ENCODE data around the gene C3orf33. TPM values are rescaled to one million over a fixed set of nuclear protein-coding genes. Genes with fewer than 3 reads are reported as not detected.
A peak's percentile ranks its signal among the peaks of the same experiment; 100 is the strongest.

Gene C3orf33
- total and polyA plus RNA-seq, 9 of the 15 experiments (the other 6 are each of a cell fraction or from before 2014, with no cell fraction given): 4.1 to 10.2 (median 6.0) TPM

DNA sequence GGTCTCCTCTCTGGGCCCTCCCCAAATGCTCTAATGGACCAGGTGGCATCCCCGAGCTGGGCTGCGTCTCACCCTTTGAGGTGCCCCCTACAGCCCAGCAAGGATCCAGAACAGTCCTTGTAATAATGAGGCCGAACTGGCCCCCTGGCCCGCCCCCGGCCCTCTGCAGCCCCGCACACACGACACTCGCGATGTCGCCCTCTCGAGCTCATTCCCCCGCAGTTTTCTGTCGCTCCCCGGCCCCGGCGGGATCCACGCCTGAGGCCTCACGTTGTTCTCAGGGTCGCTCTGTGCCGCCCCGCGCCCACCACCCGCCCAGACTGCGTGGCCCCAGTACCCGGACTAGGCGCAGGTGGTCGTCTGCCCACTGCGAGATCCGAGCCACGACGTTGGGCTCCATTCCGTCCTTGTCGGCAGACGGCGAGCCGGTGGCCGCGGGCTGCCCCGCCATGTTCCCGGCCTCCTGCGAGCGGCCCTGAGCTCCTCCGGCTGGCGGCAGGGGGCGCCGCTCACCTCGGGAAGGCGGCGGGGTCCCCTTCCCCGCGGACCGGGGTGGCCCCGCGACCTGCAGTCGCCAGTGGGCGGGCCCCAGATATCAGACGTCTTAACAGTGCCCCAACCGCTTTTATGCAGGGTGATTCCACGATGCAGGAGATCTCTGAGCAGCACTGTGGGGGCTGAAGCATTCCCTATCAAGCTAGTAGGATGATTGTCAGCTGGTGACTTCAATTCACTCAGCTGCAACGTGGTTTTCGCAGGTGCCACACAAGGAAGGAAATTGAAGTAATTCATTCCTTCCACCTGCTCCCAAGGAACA lies at the start of gene C3orf33 (continued):
- TF ChIP-seq, protein P1, sequence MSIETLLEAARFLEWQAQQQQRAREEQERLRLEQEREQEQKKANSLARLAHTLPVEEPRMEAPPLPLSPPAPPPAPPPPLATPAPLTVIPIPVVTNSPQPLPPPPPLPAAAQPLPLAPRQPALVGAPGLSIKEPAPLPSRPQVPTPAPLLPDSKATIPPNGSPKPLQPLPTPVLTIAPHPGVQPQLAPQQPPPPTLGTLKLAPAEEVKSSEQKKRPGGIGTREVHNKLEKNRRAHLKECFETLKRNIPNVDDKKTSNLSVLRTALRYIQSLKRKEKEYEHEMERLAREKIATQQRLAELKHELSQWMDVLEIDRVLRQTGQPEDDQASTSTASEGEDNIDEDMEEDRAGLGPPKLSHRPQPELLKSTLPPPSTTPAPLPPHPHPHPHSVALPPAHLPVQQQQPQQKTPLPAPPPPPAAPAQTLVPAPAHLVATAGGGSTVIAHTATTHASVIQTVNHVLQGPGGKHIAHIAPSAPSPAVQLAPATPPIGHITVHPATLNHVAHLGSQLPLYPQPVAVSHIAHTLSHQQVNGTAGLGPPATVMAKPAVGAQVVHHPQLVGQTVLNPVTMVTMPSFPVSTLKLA (conservative IDR thresholded peaks at IDR 0.05): peak; percentile 37 to 75; a peak in 2 of 4 replicates
- no peak for TF ChIP-seq PHB (CRISPR knock-in tag; IDR thresholded peaks at IDR 0.05)
- TF ChIP-seq JUN (IDR thresholded peaks at IDR 0.05; ENCODE audit: borderline replicate concordance, low read depth, low read length): no peak
- no peak for TF ChIP-seq JUN (CRISPR knock-in tag; IDR thresholded peaks at IDR 0.05; ENCODE audit: borderline replicate concordance)
- peak; percentile 51; the same call in 1 of the 2 replicates for TF ChIP-seq HNRNPL (IDR thresholded peaks at IDR 0.05; ENCODE audit: low read depth, low read length)
- TF ChIP-seq DDX20 (tag; IDR thresholded peaks at IDR 0.05; ENCODE audit: low read depth): no peak
- no peak for TF ChIP-seq ILK (tag; IDR thresholded peaks at IDR 0.05; ENCODE audit: borderline replicate concordance, low read depth)
- no peak for TF ChIP-seq KLF13 (tag; IDR thresholded peaks at IDR 0.05; ENCODE audit: borderline replicate concordance, low read depth)
- no peak for TF ChIP-seq PHB2 (IDR thresholded peaks at IDR 0.05; ENCODE audit: low read depth)
- peak; percentile 82 for TF ChIP-seq ZNF24 (IDR thresholded peaks at IDR 0.05)
- TF ChIP-seq ZNF592 (IDR thresholded peaks at IDR 0.05): peak; percentile 68
- no peak for TF ChIP-seq SNAPC5 (CRISPR knock-in tag; IDR thresholded peaks at IDR 0.05)
- no peak for TF ChIP-seq IRF9 (tag; IDR thresholded peaks at IDR 0.05)
- no peak for TF ChIP-seq KHSRP (IDR thresholded peaks at IDR 0.05)
- no peak for TF ChIP-seq RNF2 (IDR thresholded peaks at IDR 0.05)
- TF ChIP-seq PHF8 (IDR thresholded peaks at IDR 0.05; ENCODE audit: borderline replicate concordance, low read length): peak; percentile 88
- 0 out of 2 replicates have a peak, but pooled peaks have one; percentile 37 for TF ChIP-seq GABPA (tag; conservative IDR thresholded peaks at IDR 0.05; ENCODE audit: low read depth)
- TF ChIP-seq PYGO2 (tag; IDR thresholded peaks at IDR 0.05): no peak
- TF ChIP-seq, protein P2, sequence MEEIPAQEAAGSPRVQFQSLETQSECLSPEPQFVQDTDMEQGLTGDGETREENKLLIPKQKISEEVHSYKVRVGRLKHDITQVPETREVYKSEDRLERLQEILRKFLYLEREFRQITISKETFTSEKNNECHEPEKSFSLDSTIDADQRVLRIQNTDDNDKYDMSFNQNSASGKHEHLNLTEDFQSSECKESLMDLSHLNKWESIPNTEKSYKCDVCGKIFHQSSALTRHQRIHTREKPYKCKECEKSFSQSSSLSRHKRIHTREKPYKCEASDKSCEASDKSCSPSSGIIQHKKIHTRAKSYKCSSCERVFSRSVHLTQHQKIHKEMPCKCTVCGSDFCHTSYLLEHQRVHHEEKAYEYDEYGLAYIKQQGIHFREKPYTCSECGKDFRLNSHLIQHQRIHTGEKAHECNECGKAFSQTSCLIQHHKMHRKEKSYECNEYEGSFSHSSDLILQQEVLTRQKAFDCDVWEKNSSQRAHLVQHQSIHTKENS (CRISPR knock-in tag; IDR thresholded peaks at IDR 0.05): no peak
- no peak for TF ChIP-seq KDM4B (IDR thresholded peaks at IDR 0.05; ENCODE audit: borderline replicate concordance in 2 of 2, low read depth in 1 of 2)
